Gastrocnemius medialis (tissue), 4 donors: ENCODE measurements around the gene SLC1A2. TPM values are rescaled to one million over a fixed set of nuclear protein-coding genes. Genes with fewer than 3 reads are reported as not detected.

Source experiments
- ATAC-seq, 2 donors: fragments of 150-250 bp; one replicate each; pipeline ENCODE4 v1.9.1; 2016
- DNase-seq, 2 donors: peaks; one replicate each; pipeline ENCODE4 v3.0.0-alpha.2; 2019
- H3K27ac ChIP-seq, 4 donors: fragments of 200-600 bp; sonication (generic); 1 replicate in 1 of 4; 2 replicates in 3 of 4; pipeline ENCODE4 v1.5.1; 2016 to 2018; ENCODE audit warnings: mild to moderate bottlenecking in 2 of 4, moderate library complexity in 1 of 4
- H3K27me3 ChIP-seq, 3 donors: fragments of 200-600 bp; sonication (generic) in 2 of 3; 1 replicate in 1 of 3; 2 replicates in 2 of 3; pipeline versions ENCODE4 v1.5.1 to v1.6.0; 2016 to 2019; ENCODE audit warnings: mild to moderate bottlenecking in 1 of 3, moderate library complexity in 1 of 3
- H3K36me3 ChIP-seq, 2 donors: fragments of 200-600 bp; sonication (generic) in 1 of 2; one replicate each; pipeline ENCODE4 v1.5.1; 2017 to 2018
- H3K4me1 ChIP-seq, 2 donors: fragments of 200-600 bp; sonication (generic) in 1 of 2; one replicate each; pipeline ENCODE4 v1.5.1; 2016 to 2017; ENCODE audit warnings: mild to moderate bottlenecking in 2 of 2
- H3K4me3 ChIP-seq, 4 donors: fragments of 200-600 bp; sonication (generic) in 3 of 4; 1 replicate in 1 of 4; 2 replicates in 3 of 4; pipeline ENCODE4 v1.5.1; 2016 to 2019; ENCODE audit warnings: mild to moderate bottlenecking in 2 of 4
- H3K9me3 ChIP-seq, 3 donors: fragments of 200-600 bp; sonication (generic) in 2 of 3; 1 replicate in 1 of 3; 2 replicates in 2 of 3; pipeline ENCODE4 v1.5.1; 2016 to 2019
- POLR2A ChIP-seq, 2 donors: fragments of 450-650 bp; IDR thresholded peaks; one replicate each; pipeline ENCODE4 v1.6.1; 2017; ENCODE audit warnings: antibody characterized with exemption in 2 of 2, mild to moderate bottlenecking in 2 of 2, moderate library complexity in 2 of 2
- in situ Hi-C, 4 donors: fragments of 200-750 bp; cut with MboI; loops; one replicate each; pipeline versions ENCODE4 v1.15.0 to v1.8.0; 2017; ENCODE audit warnings: low sequenced_read_pairs in 4 of 4
- intact Hi-C: fragments of 100-400 bp; cut with DNase I; formaldehyde crosslinking; loops from one replicate; pipeline ENCODE4 v1.15.1; 2023; ENCODE audit warnings: low total_unique reads
- total RNA-seq, 4 donors: library from RNA; depleted of rRNA; stranded (reverse); fragments of >200 nt; gene quantifications; one replicate each; pipeline versions ENCODE4 v1.1.0 to v1.2.3, GENCODE V29; 2016
- TF ChIP-seq, protein P1 (sequence below), 5 experiments: fragments of 450-650 bp in 3 of 5; fragments of 200-600 bp in 2 of 5; sonication (generic) in 2 of 5; IDR thresholded peaks in 4 of 5; conservative IDR thresholded peaks in 1 of 5; 1 replicate in 4 of 5; 2 replicates in 1 of 5; pipeline ENCODE4 v1.5.1; 2016 to 2019; ENCODE audit warnings: antibody characterized with exemption in 5 of 5, mild to moderate bottlenecking in 3 of 5, moderate library complexity in 3 of 5

SLC1A2 gene
- total RNA-seq, 4 donors from 2014 or later: 0.15 to 1.1 (median 0.52) TPM

DNA sequence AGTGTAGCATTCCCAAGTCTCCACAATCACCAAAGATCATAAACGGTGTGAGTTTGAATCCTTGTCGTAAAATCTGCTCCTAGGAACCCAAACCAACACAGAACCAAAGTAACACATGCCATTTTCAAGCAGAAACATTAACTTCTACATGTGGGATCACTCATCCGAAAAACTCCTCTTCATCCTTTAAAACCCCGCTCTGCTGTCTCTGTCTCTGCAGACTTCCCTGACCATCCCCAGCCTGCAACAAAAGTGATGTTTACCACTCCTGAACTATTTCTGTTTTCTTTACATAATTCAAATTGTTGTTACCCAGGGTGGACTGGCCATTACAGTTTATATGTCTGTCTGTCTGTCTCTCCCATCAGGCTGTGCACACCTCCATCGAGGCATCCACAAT lies 54.0 kb downstream of the SLC1A2 start:
- in situ Hi-C loops: no loop called here

GRCh38 chr11:35363854-35364780 lies 55.2 kb downstream of the SLC1A2 start:
- no peaks in the 10 kb centered on the region for H3K9me3 ChIP-seq
- in situ Hi-C loops (no loop called here), intact Hi-C loops (loop anchor here (10.0 kb wide), 2 partner anchors 119 to 709 kb away; no protein-coding TSS in a partner anchor)
- no peaks in the 10 kb centered on the region for H3K36me3 ChIP-seq
- H3K4me1 ChIP-seq: peaks cover 24 to 40% of the 10 kb centered on the region in 2 donors
- ATAC-seq (peak; percentile 83 to 86), DNase-seq (peak; percentile 89 to 93)
- TF ChIP-seq, protein P1, sequence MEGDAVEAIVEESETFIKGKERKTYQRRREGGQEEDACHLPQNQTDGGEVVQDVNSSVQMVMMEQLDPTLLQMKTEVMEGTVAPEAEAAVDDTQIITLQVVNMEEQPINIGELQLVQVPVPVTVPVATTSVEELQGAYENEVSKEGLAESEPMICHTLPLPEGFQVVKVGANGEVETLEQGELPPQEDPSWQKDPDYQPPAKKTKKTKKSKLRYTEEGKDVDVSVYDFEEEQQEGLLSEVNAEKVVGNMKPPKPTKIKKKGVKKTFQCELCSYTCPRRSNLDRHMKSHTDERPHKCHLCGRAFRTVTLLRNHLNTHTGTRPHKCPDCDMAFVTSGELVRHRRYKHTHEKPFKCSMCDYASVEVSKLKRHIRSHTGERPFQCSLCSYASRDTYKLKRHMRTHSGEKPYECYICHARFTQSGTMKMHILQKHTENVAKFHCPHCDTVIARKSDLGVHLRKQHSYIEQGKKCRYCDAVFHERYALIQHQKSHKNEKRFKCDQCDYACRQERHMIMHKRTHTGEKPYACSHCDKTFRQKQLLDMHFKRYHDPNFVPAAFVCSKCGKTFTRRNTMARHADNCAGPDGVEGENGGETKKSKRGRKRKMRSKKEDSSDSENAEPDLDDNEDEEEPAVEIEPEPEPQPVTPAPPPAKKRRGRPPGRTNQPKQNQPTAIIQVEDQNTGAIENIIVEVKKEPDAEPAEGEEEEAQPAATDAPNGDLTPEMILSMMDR (IDR thresholded peaks at IDR 0.05 in 4 of 5, conservative IDR thresholded peaks at IDR 0.05 in 1 of 5): no peak
- TF ChIP-seq POLR2A (IDR thresholded peaks at IDR 0.05): peak in 1 of 2 donors; percentile 10
- H3K27me3 ChIP-seq: no peaks in the 10 kb centered on the region
- no peak overlapping the region for H3K4me3 ChIP-seq
- H3K27ac ChIP-seq: peak overlapping the region; percentile 64 to 86 (median 77)

More for the DNA sequence above, 54.0 kb downstream of the SLC1A2 start:
- no peak for TF ChIP-seq POLR2A (IDR thresholded peaks at IDR 0.05)
- TF ChIP-seq, protein P1 (IDR thresholded peaks at IDR 0.05 in 4 of 5, conservative IDR thresholded peaks at IDR 0.05 in 1 of 5): no peak
- no peak overlapping the region for H3K4me3 ChIP-seq
- peaks cover 24 to 40% of the 10 kb centered on the region in 2 donors for H3K4me1 ChIP-seq
- no peaks in the 10 kb centered on the region for H3K36me3 ChIP-seq
- ATAC-seq: no peak
- H3K27me3 ChIP-seq: no peaks in the 10 kb centered on the region
- H3K9me3 ChIP-seq: no peaks in the 10 kb centered on the region
- no peak for DNase-seq
- H3K27ac ChIP-seq: peak overlapping the region in 2 of 4 donors; percentile 77 to 86
- intact Hi-C loops: loop anchor here (10.0 kb wide), 2 partner anchors 121 to 711 kb away; no protein-coding TSS in a partner anchor

GRCh38 chr11:35363246-35363801 lies 56.0 kb downstream of the SLC1A2 start:
- ATAC-seq (peak; percentile 2 to 10), DNase-seq (peak in 1 of 2 donors; percentile 68)
- Histone ChIP-seq H3K27ac (peak overlapping the region; percentile 64 to 86 (median 77)), H3K4me1 (peaks cover 24 to 42% of the 10 kb centered on the region in 2 donors), H3K27me3 (no peaks in the 10 kb centered on the region), H3K9me3 (no peaks in the 10 kb centered on the region), H3K4me3 (no peak overlapping the region), H3K36me3 (no peaks in the 10 kb centered on the region)
- TF ChIP-seq POLR2A (IDR thresholded peaks at IDR 0.05): no peak
- TF ChIP-seq, protein P1 (IDR thresholded peaks at IDR 0.05 in 4 of 5, conservative IDR thresholded peaks at IDR 0.05 in 1 of 5): no peak
- intact Hi-C loops: loop anchor here (10.0 kb wide), 2 partner anchors 119 to 709 kb away; no protein-coding TSS in a partner anchor
- in situ Hi-C loops: no loop called here

- no peak overlapping the region for H3K4me3 ChIP-seq
- H3K9me3 ChIP-seq: no peaks in the 10 kb centered on the region
- no peak for ATAC-seq
- no peak for TF ChIP-seq POLR2A (IDR thresholded peaks at IDR 0.05)
- TF ChIP-seq, protein P1 (IDR thresholded peaks at IDR 0.05 in 4 of 5, conservative IDR thresholded peaks at IDR 0.05 in 1 of 5): no peak
- no peak for DNase-seq
- no peaks in the 10 kb centered on the region for H3K27me3 ChIP-seq
- H3K4me1 ChIP-seq: peaks cover 19 to 35% of the 10 kb centered on the region in 2 donors
- H3K27ac ChIP-seq: peak overlapping the region; percentile 55 to 77 (median 70)
- intact Hi-C loops (loop anchor here (10.0 kb wide), 2 partner anchors 118 to 708 kb away; no protein-coding TSS in a partner anchor), in situ Hi-C loops (no loop called here)
- no peaks in the 10 kb centered on the region for H3K36me3 ChIP-seq
Observed at GRCh38 chr11:35362521-35362980, 56.8 kb downstream of the SLC1A2 start.
